Neural cell (in vitro differentiated cells): ENCODE measurements around the gene CTTNBP2NL. TPM values are rescaled to one million over a fixed set of nuclear protein-coding genes. Genes with fewer than 3 reads are reported as not detected.

Source experiments
- H2AFZ ChIP-seq: fragments of 200-600, 300-800 bp; sonication (generic), shearing (Covaris generic); 2 replicates; pipeline ENCODE4 v1.6.0; 2014; ENCODE audit warnings: low read depth, mild to moderate bottlenecking, antibody characterized with exemption, low read length, moderate library complexity
- H3F3A ChIP-seq: fragments of 200-600 bp; shearing (Covaris generic); 2 replicates; pipeline ENCODE4 v1.6.1; 2016; ENCODE audit warnings: mild to moderate bottlenecking, moderate library complexity, mixed read lengths, antibody characterized with exemption, low read length; ENCODE audit not compliant: insufficient read depth, poor library complexity, severe bottlenecking
- H3K27ac ChIP-seq: fragments of 200-600, 300-800 bp; sonication (generic), shearing (Covaris generic); 2 replicates; pipeline ENCODE4 v1.5.1; 2014; ENCODE audit warnings: mild to moderate bottlenecking, low read length, moderate library complexity
- H3K27me3 ChIP-seq: fragments of 300-800, 200-600 bp; sonication (generic), shearing (Covaris generic); 2 replicates; pipeline ENCODE4 v1.6.0; 2014; ENCODE audit warnings: mild to moderate bottlenecking, low read depth, low read length, moderate library complexity; ENCODE audit not compliant: insufficient read depth
- H3K36me3 ChIP-seq: fragments of 300-800, 200-600 bp; sonication (generic), shearing (Covaris generic); 2 replicates; pipeline ENCODE4 v1.5.1; 2014; ENCODE audit warnings: mild to moderate bottlenecking, antibody characterized with exemption, low read length, moderate library complexity; ENCODE audit not compliant: insufficient read depth
- H3K4me2 ChIP-seq: fragments of 300-800, 200-600 bp; sonication (generic), shearing (Covaris generic); 2 replicates; pipeline ENCODE4 v1.6.0; 2014; ENCODE audit warnings: mild to moderate bottlenecking, low read length
- H3K4me3 ChIP-seq: fragments of 300-800, 200-600 bp; sonication (generic), shearing (Covaris generic); 2 replicates; pipeline ENCODE4 v1.5.1; 2014; ENCODE audit warnings: mild to moderate bottlenecking, low read length, moderate library complexity
- H3K79me2 ChIP-seq: fragments of 200-600 bp; shearing (Covaris generic); replicated peaks from 2 replicates; pipeline ENCODE4 v1.6.0; 2014; ENCODE audit warnings: mild to moderate bottlenecking, low read length, moderate library complexity; ENCODE audit not compliant: insufficient read depth
- H3K9ac ChIP-seq: fragments of 300-800, 200-600 bp; sonication (generic), shearing (Covaris generic); 2 replicates; pipeline ENCODE4 v1.6.1; 2016; ENCODE audit warnings: mild to moderate bottlenecking, low read length, mixed read lengths
- H3K9me2 ChIP-seq: fragments of 200-600 bp; shearing (Covaris generic); 2 replicates; pipeline ENCODE4 v1.6.1; 2016; ENCODE audit warnings: mild to moderate bottlenecking, low read length, mixed read lengths; ENCODE audit not compliant: insufficient read depth
- H3K9me3 ChIP-seq: fragments of 200-600, 300-800 bp; sonication (generic), shearing (Covaris generic); 2 replicates; pipeline ENCODE4 v1.6.1; 2016; ENCODE audit warnings: mild to moderate bottlenecking, mixed run types, low read length, moderate library complexity, mixed read lengths
- H4K20me1 ChIP-seq: fragments of 200-600 bp; shearing (Covaris generic); 2 replicates; pipeline ENCODE4 v1.6.1; 2016; ENCODE audit warnings: mild to moderate bottlenecking, mixed run types; ENCODE audit not compliant: insufficient read depth
- CTCF ChIP-seq: fragments of 450-650 bp; IDR thresholded peaks from 2 replicates; pipeline ENCODE4 v1.5.1; 2014; ENCODE audit warnings: antibody characterized with exemption, mild to moderate bottlenecking, moderate library complexity; ENCODE audit not compliant: poor library complexity, severe bottlenecking
- EP300 ChIP-seq: fragments of 450-650 bp; conservative IDR thresholded peaks from 2 replicates; pipeline ENCODE4 v1.6.1; 2014; ENCODE audit warnings: antibody characterized with exemption, mild to moderate bottlenecking, moderate library complexity; ENCODE audit not compliant: poor library complexity, severe bottlenecking
- EZH2 ChIP-seq: fragments of 200-600, 300-800 bp; shearing (Covaris generic), sonication (generic); IDR thresholded peaks from 2 replicates; pipeline ENCODE4 v1.6.1; 2014; ENCODE audit warnings: antibody characterized with exemption, low read length, borderline replicate concordance, mild to moderate bottlenecking; ENCODE audit not compliant: insufficient read depth, poor library complexity, severe bottlenecking
- MXI1 ChIP-seq: fragments of 450-650 bp; conservative IDR thresholded peaks from 2 replicates; pipeline ENCODE4 v1.6.1; 2014; ENCODE audit warnings: antibody characterized with exemption, mild to moderate bottlenecking; ENCODE audit not compliant: poor library complexity, severe bottlenecking
- POLR2AphosphoS5 ChIP-seq: IDR thresholded peaks from 2 replicates; pipeline ENCODE4 v1.6.1; 2012
- RAD21 ChIP-seq: fragments of 450-650 bp; conservative IDR thresholded peaks from 2 replicates; pipeline ENCODE4 v1.6.1; 2014; ENCODE audit warnings: antibody characterized with exemption, mild to moderate bottlenecking, moderate library complexity
- REST ChIP-seq: IDR thresholded peaks from 2 replicates; pipeline ENCODE4 v1.6.1; 2012; ENCODE audit warnings: borderline replicate concordance
- SMC3 ChIP-seq: fragments of 450-650 bp; conservative IDR thresholded peaks from 2 replicates; pipeline ENCODE4 v1.6.1; 2014; ENCODE audit warnings: antibody characterized with exemption, mild to moderate bottlenecking, moderate library complexity; ENCODE audit not compliant: poor library complexity
- TAF1 ChIP-seq: IDR thresholded peaks from 2 replicates; pipeline ENCODE4 v1.6.1; 2012; ENCODE audit warnings: low read depth
- polyA plus RNA-seq: library from polyadenylated mRNA; depleted of rRNA; stranded (reverse); fragments of >200 nt; gene quantifications from 2 replicates; pipeline ENCODE4 v1.2.3, GENCODE V29; 2014

CTTNBP2NL gene
- polyA plus RNA-seq, 1 donor from 2014 or later = 11.8 TPM

GRCh38 chr1:112391603-112391940 lies 4.4 kb upstream of the CTTNBP2NL start:
- Histone ChIP-seq H3F3A (no peaks in the 10 kb centered on the region), H3K9me3 (no peaks in the 10 kb centered on the region), H3K27me3 (no peaks in the 10 kb centered on the region), H3K9me2 (no peaks in the 10 kb centered on the region), H4K20me1 (no peaks in the 10 kb centered on the region), H3K9ac (no peak overlapping the region), H3K79me2 (peaks cover 8% of the 10 kb centered on the region), H3K4me2 (no peak overlapping the region), H3K27ac (no peak overlapping the region), H3K4me3 (peak overlapping the region; percentile 57), H3K36me3 (no peaks in the 10 kb centered on the region), H2AFZ (no peak overlapping the region)
- TF ChIP-seq POLR2AphosphoS5 (no peak), CTCF (no peak), TAF1 (no peak)

GRCh38 chr1:112393631-112393974 lies 2.4 kb upstream of the CTTNBP2NL start:
- Histone ChIP-seq H3K4me3 (no peak overlapping the region), H3K9ac (no peak overlapping the region), H3K79me2 (peaks cover 28% of the 10 kb centered on the region), H4K20me1 (no peaks in the 10 kb centered on the region), H2AFZ (no peak overlapping the region), H3K4me2 (no peak overlapping the region), H3K27me3 (no peaks in the 10 kb centered on the region), H3K36me3 (no peaks in the 10 kb centered on the region), H3K9me3 (no peaks in the 10 kb centered on the region), H3K9me2 (no peaks in the 10 kb centered on the region), H3K27ac (no peak overlapping the region), H3F3A (no peaks in the 10 kb centered on the region)
- TF ChIP-seq MXI1 (no peak), TAF1 (no peak), SMC3 (no peak), RAD21 (no peak), EP300 (no peak), REST (no peak), POLR2AphosphoS5 (no peak), EZH2 (no peak), CTCF (no peak)
